ENCODE data around the gene OR12D2. TPM values are rescaled to one million over a fixed set of nuclear protein-coding genes. Genes with fewer than 3 reads are reported as not detected.

OR12D2 gene
- total RNA-seq, 1 experiment from 2014 or later = not detected

DNA sequence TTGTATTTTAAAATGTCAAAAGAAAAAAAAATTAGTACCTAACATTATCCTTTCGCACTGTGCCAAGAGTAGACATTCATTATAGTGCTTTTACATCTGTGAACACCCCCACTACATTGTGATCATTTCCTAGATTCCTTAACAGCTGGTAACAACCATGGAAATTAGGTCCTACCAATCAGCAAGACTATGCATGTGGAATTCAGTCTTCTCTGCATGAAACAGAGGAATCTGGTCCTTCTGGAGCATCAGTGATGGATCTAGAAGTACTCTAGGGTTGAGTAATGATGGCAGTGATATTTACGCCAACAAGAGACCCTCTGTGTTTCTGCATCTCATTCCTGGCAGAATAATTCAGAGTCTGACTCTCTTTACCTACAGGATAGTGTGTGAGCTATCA lies 28.7 kb downstream of the OR12D2 start:
- Histone ChIP-seq H3K9ac (ENCODE audit: low read length) (no peak overlapping the region), H3K79me2 (ENCODE audit: low read length) (no peaks in the 10 kb centered on the region), H3K36me3 (ENCODE audit: low read depth, low read length) (no peaks in the 10 kb centered on the region), H3K9me2 (replicated peaks; ENCODE audit: low read length) (no peaks in the 10 kb centered on the region), H3K27ac (ENCODE audit: low read length) (no peak overlapping the region), H4K20me1 (ENCODE audit: low read length) (no peaks in the 10 kb centered on the region), H3K4me2 (ENCODE audit: low read length) (no peak overlapping the region), H3K27me3 (ENCODE audit: low read length) (peaks cover 40% of the 10 kb centered on the region), H3K9me3 (ENCODE audit: low read length) (no peaks in the 10 kb centered on the region), H3F3A (ENCODE audit: low read length, unreplicated experiment) (no peaks in the 10 kb centered on the region), H3K4me3 (ENCODE audit: low read length) (no peak overlapping the region), H3K4me1 (ENCODE audit: insufficient read depth, low read length) (no peaks in the 10 kb centered on the region), H2AFZ (ENCODE audit: low read length) (no peak overlapping the region)
- CTCF ChIA-PET = no interaction called here
- intact Hi-C loops (cut with micrococcal nuclease) = no loop called here
- POLR2A ChIA-PET (ENCODE audit: unreplicated experiment) = no interaction called here
- no TSS peak for BruUV-seq (replicated peaks)
- no peak for DNase-seq
- no peak for ATAC-seq
- no peak for TF ChIP-seq EZH2 (IDR thresholded peaks at IDR 0.05; ENCODE audit: low read length, unreplicated experiment)
- TF ChIP-seq EZH2phosphoT487 (IDR thresholded peaks at IDR 0.05; ENCODE audit: borderline replicate concordance, low read length) = no peak
- TF ChIP-seq, protein P1, sequence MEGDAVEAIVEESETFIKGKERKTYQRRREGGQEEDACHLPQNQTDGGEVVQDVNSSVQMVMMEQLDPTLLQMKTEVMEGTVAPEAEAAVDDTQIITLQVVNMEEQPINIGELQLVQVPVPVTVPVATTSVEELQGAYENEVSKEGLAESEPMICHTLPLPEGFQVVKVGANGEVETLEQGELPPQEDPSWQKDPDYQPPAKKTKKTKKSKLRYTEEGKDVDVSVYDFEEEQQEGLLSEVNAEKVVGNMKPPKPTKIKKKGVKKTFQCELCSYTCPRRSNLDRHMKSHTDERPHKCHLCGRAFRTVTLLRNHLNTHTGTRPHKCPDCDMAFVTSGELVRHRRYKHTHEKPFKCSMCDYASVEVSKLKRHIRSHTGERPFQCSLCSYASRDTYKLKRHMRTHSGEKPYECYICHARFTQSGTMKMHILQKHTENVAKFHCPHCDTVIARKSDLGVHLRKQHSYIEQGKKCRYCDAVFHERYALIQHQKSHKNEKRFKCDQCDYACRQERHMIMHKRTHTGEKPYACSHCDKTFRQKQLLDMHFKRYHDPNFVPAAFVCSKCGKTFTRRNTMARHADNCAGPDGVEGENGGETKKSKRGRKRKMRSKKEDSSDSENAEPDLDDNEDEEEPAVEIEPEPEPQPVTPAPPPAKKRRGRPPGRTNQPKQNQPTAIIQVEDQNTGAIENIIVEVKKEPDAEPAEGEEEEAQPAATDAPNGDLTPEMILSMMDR (conservative IDR thresholded peaks at IDR 0.05; ENCODE audit: low read depth, low read length) = no peak

- intact Hi-C loops (cut with micrococcal nuclease) = no loop called here
- H3F3A ChIP-seq (ENCODE audit: low read length, unreplicated experiment) = no peaks in the 10 kb centered on the region
Observed at GRCh38 chr6:29424575-29424974, 29.1 kb downstream of the OR12D2 start.

DNA sequence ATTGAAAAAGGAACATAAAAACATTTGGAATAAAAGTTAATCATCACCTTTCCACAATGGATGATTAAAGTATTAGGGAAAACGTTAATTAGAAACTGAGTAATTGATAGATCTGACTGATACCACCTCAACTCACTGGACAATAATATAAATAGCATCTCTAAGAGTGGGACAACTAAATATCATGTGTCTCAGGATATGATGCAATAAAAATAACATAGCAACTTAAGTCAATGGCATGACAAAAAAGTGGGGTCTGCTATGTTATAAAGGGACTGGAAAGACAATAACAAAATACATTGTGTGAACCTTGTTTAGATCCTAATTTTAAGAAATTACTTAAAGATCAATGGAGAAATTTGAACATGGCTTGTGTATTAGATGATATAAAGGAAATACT lies 29.6 kb downstream of the OR12D2 start:
- no peak for TF ChIP-seq EZH2 (IDR thresholded peaks at IDR 0.05; ENCODE audit: low read length, unreplicated experiment)
- TF ChIP-seq, protein P1 (conservative IDR thresholded peaks at IDR 0.05; ENCODE audit: low read depth, low read length) = no peak
- TF ChIP-seq EZH2phosphoT487 (IDR thresholded peaks at IDR 0.05; ENCODE audit: borderline replicate concordance, low read length) = no peak
- Histone ChIP-seq H3K4me2 (ENCODE audit: low read length) (no peak overlapping the region), H3K36me3 (ENCODE audit: low read depth, low read length) (no peaks in the 10 kb centered on the region), H3K4me1 (ENCODE audit: insufficient read depth, low read length) (no peaks in the 10 kb centered on the region), H3K79me2 (ENCODE audit: low read length) (no peaks in the 10 kb centered on the region), H3K9me3 (ENCODE audit: low read length) (no peaks in the 10 kb centered on the region), H3K27ac (ENCODE audit: low read length) (no peak overlapping the region), H3K27me3 (ENCODE audit: low read length) (peaks cover 49% of the 10 kb centered on the region), H3K4me3 (ENCODE audit: low read length) (no peak overlapping the region), H3F3A (ENCODE audit: low read length, unreplicated experiment) (no peaks in the 10 kb centered on the region), H3K9ac (ENCODE audit: low read length) (no peak overlapping the region), H4K20me1 (ENCODE audit: low read length) (no peaks in the 10 kb centered on the region), H3K9me2 (replicated peaks; ENCODE audit: low read length) (no peaks in the 10 kb centered on the region), H2AFZ (ENCODE audit: low read length) (no peak overlapping the region)
- ChIA-PET CTCF (no interaction called here), POLR2A (ENCODE audit: unreplicated experiment) (no interaction called here)
- BruUV-seq (replicated peaks) = no TSS peak
- DNase-seq = no peak
- no peak for ATAC-seq
- intact Hi-C loops (cut with micrococcal nuclease) = no loop called here

More at GRCh38 chr6:29424575-29424974, 29.1 kb downstream of the OR12D2 start:
- Histone ChIP-seq H3K36me3 (ENCODE audit: low read depth, low read length) (no peaks in the 10 kb centered on the region), H3K9me2 (replicated peaks; ENCODE audit: low read length) (no peaks in the 10 kb centered on the region), H3K4me2 (ENCODE audit: low read length) (no peak overlapping the region), H3K27ac (ENCODE audit: low read length) (no peak overlapping the region), H3K79me2 (ENCODE audit: low read length) (no peaks in the 10 kb centered on the region), H3K9me3 (ENCODE audit: low read length) (no peaks in the 10 kb centered on the region), H3K9ac (ENCODE audit: low read length) (no peak overlapping the region), H2AFZ (ENCODE audit: low read length) (no peak overlapping the region), H3K4me1 (ENCODE audit: insufficient read depth, low read length) (no peaks in the 10 kb centered on the region), H4K20me1 (ENCODE audit: low read length) (no peaks in the 10 kb centered on the region), H3K4me3 (ENCODE audit: low read length) (no peak overlapping the region), H3K27me3 (ENCODE audit: low read length) (peaks cover 44% of the 10 kb centered on the region)
- ChIA-PET CTCF (no interaction called here), POLR2A (ENCODE audit: unreplicated experiment) (no interaction called here)
- TF ChIP-seq EZH2 (IDR thresholded peaks at IDR 0.05; ENCODE audit: low read length, unreplicated experiment) = no peak
- TF ChIP-seq, protein P1 (conservative IDR thresholded peaks at IDR 0.05; ENCODE audit: low read depth, low read length) = no peak
- no peak for TF ChIP-seq EZH2phosphoT487 (IDR thresholded peaks at IDR 0.05; ENCODE audit: borderline replicate concordance, low read length)
- no TSS peak for BruUV-seq (replicated peaks)
- ATAC-seq (no peak), DNase-seq (no peak)
